ENCODE data around the gene CTF1. TPM values are rescaled to one million over a fixed set of nuclear protein-coding genes. Genes with fewer than 3 reads are reported as not detected.
"Not testable (repeated sequence)": the region's sequence is repeated elsewhere in the genome, so short reads cannot be mapped to it uniquely, and the experiment has no call there.

CTF1 gene
- total and polyA plus RNA-seq, 7 donors: 0.46 to 6.9 (median 3.6) TPM

DNA sequence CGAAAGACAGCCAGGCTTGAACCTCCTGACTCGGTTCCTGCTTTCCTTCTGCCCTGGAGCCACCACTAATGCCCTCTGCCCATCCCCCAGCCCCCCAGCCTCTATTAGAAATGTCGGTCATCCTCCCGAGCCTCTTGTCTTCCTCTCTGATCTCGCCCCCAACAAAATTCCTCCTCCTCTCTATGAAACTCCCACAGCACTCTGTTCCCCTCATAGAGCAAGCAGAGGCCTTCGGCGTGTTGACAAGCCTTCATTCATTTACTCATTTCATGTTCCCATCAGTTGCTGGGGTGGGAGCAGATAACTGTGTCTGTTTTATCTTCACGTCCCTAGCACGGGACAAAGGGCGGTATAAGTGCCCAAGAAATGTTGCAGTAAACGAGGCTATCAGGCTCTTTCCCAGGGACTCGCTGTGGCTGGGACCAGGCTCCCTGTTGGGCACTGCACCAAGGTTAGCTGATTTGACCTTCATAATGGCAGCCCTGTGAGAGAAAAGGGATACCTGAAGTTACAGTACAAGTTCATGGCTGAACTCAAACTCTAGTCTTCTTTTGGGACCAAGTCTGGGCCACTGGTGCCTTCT is 34.7 kb downstream of the CTF1 start:
- H3K27me3 ChIP-seq: no peaks in the 10 kb centered on the region
- peaks cover 0 to 10% (median 9%) of the 10 kb centered on the region in 4 donors for H3K4me1 ChIP-seq
- H3K36me3 ChIP-seq: peaks cover 0 to 55% (median 20%) of the 10 kb centered on the region in 4 donors
- intact Hi-C loops (cut with DNase I): no loop called here
- TF ChIP-seq POLR2AphosphoS5 (IDR thresholded peaks at IDR 0.05) (no peak), POLR2A (IDR thresholded peaks at IDR 0.05) (no peak), EP300 (IDR thresholded peaks at IDR 0.05) (no peak)
- TF ChIP-seq, protein P1, sequence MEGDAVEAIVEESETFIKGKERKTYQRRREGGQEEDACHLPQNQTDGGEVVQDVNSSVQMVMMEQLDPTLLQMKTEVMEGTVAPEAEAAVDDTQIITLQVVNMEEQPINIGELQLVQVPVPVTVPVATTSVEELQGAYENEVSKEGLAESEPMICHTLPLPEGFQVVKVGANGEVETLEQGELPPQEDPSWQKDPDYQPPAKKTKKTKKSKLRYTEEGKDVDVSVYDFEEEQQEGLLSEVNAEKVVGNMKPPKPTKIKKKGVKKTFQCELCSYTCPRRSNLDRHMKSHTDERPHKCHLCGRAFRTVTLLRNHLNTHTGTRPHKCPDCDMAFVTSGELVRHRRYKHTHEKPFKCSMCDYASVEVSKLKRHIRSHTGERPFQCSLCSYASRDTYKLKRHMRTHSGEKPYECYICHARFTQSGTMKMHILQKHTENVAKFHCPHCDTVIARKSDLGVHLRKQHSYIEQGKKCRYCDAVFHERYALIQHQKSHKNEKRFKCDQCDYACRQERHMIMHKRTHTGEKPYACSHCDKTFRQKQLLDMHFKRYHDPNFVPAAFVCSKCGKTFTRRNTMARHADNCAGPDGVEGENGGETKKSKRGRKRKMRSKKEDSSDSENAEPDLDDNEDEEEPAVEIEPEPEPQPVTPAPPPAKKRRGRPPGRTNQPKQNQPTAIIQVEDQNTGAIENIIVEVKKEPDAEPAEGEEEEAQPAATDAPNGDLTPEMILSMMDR (IDR thresholded peaks at IDR 0.05): no peak
- 79 to 80% methylated on average over 12 of the region's 12 CpGs for WGBS, 2 donors
- no peak overlapping the region for H3K4me3 ChIP-seq
- no peak overlapping the region for H3K27ac ChIP-seq
- no peaks in the 10 kb centered on the region for H3K9me3 ChIP-seq
- DNase-seq: no peak

DNA sequence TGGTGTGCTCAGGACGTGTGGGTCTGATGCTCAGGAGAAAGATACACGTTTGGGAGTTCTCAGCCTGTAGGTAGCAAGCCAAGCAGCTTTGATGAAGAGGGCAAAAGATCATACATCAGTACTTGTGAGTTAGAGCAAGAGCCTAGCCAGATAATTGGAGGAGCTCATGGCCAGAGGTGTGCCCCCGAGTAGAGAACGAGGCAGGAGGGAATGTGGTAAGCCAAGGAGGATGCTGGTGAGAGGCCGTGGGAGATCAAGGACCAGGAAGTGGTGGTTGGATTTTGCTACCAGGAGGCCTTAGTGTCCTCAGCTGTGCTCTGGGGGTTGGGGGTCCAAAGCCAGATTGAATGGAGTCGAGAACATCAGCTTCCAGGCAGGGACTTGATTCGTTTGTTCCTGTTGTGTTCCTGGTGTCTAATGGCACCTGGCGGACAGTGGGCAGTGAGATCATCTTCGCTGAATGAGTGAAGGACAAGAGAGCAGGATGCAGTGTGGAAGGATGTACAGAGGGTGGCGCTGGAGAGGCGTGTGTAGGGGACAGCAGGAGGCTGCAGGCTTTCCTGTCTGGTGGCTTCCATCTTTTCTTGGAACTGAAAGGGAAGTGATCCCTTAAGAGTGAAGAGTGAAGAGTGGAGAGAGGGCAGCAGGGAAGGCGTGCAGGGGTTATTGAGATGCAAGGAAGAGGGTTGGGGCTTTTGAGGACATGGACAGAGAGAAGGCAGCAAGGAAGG is 38.6 kb downstream of the CTF1 start:
- H3K27me3 ChIP-seq: no peaks in the 10 kb centered on the region
- TF ChIP-seq POLR2AphosphoS5 (IDR thresholded peaks at IDR 0.05) (no peak), POLR2A (IDR thresholded peaks at IDR 0.05) (no peak), EP300 (IDR thresholded peaks at IDR 0.05) (no peak)
- TF ChIP-seq, protein P1 (IDR thresholded peaks at IDR 0.05): peak; percentile 16 to 32 (median 22)
- H3K4me1 ChIP-seq: peaks cover 0 to 13% (median 6%) of the 10 kb centered on the region in 4 donors
- no peak for DNase-seq
- no peak overlapping the region for H3K4me3 ChIP-seq
- intact Hi-C loops (cut with DNase I): no loop called here
- H3K36me3 ChIP-seq: peaks cover 0 to 55% (median 20%) of the 10 kb centered on the region in 4 donors
- WGBS, 2 donors: 64 to 66% methylated on average over 12 of the region's 12 CpGs
- H3K9me3 ChIP-seq: no peaks in the 10 kb centered on the region
- no peak overlapping the region for H3K27ac ChIP-seq

DNA sequence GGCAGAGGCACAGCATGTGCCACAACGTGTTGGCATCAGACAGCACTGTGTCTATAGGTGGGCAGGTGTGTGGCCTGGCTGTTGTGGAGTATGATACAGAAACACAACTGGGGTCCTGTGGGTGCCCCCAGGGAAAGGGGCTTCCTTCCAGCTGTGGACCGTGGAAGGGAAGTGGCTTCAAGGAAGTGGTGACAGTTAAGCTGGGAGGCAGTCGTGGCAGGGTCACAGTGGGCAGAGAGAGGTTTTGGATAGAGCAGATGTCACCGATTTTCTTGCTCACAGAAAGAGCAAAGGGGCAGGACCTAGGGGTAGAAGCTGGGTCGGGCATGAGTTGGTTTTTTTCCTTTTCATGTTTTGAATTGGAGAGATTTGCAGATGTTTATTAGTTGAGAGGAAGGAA is 41.3 kb downstream of the CTF1 start:
- H3K27me3 ChIP-seq: no peaks in the 10 kb centered on the region
- no peak for DNase-seq
- TF ChIP-seq POLR2A (IDR thresholded peaks at IDR 0.05): no peak
- TF ChIP-seq EP300 (IDR thresholded peaks at IDR 0.05): no peak
- TF ChIP-seq, protein P1 (IDR thresholded peaks at IDR 0.05): no peak
- TF ChIP-seq POLR2AphosphoS5 (IDR thresholded peaks at IDR 0.05): no peak
- H3K36me3 ChIP-seq: peaks cover 0 to 51% (median 0%) of the 10 kb centered on the region in 4 donors
- H3K4me3 ChIP-seq: no peak overlapping the region
- WGBS, 2 donors: 40 to 68% methylated on average over 5 of the region's 5 CpGs
- H3K9me3 ChIP-seq: no peaks in the 10 kb centered on the region
- peaks cover 0 to 22% (median 10%) of the 10 kb centered on the region in 4 donors for H3K4me1 ChIP-seq
- peak overlapping the region; percentile 47 to 56 (median 52) for H3K27ac ChIP-seq
- intact Hi-C loops (cut with DNase I): no loop called here

DNA sequence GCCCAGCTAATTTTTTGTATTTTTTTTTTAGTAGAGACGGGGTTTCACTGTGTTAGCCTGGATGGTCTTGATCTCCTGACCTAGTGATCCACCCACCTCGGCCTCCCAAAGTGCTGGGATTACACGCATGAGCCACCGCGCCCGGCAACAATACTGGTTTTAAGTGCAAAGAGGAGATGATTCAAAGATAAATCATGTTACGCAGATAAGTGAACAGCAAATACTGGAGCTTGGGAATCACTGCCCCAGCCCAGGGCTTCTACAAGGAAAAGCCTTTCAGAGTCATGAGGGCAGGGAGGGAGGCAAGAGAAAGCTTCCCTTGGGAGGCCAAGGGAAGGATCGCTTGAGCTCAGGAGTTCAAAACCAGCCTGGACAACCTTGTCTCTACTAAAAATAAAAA is 43.2 kb downstream of the CTF1 start:
- peaks cover 0 to 22% (median 10%) of the 10 kb centered on the region in 4 donors for H3K4me1 ChIP-seq
- peaks cover 0 to 53% (median 2%) of the 10 kb centered on the region in 4 donors for H3K36me3 ChIP-seq
- H3K9me3 ChIP-seq; H3K27me3 ChIP-seq; H3K27ac ChIP-seq; intact Hi-C loops (cut with DNase I); H3K4me3 ChIP-seq; DNase-seq: not testable (repeated sequence)
- WGBS, 2 donors: 96% methylated on average over 8 of the region's 8 CpGs

DNA sequence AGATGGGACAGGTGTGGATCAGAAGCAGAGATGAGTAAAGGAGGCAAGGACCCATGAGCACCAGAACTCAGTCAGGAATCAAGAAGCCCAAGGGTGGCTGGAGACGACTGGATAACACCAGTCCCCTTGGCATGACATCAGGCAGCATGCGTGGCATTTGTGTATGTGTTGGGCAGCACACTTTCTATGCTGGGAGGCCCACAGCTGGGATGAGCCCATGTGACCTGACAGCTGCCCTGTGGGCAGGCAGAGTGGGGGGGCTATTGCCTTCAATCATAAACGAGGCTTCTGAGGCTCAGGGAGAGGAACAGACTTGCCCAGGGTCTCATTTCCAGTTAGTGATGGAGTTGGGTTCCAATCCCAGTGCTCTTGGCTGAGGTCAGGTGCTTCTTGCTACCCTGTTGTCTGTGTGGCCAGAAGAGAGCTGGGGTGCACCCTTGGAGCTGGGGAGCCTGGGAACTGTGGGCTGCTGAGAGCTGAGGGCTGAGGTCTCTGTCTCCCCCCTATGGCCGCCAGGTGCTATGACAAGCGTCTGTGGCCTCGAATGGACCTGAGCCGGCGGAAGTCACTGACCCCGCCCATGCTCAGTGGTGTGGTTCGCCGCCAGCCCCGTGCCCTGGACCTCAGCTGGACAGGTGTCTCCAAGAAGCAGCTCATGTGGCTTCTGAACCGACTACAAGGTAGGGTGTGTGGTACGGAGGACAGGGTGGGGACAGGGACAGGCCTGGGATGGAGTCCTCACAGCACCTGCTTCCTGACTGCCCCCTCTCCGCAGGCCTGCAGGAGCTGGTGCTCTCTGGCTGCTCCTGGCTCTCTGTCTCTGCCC is 45.4 kb downstream of the CTF1 start:
- Histone ChIP-seq H3K27ac (peak overlapping the region in 2 of 4 donors; percentile 12 to 46), H3K4me1 (peaks cover 0 to 22% (median 10%) of the 10 kb centered on the region in 4 donors), H3K27me3 (no peaks in the 10 kb centered on the region), H3K9me3 (no peaks in the 10 kb centered on the region), H3K36me3 (peaks cover 0 to 53% (median 8%) of the 10 kb centered on the region in 4 donors), H3K4me3 (no peak overlapping the region)
- 19 to 22% methylated on average over 15 of the region's 15 CpGs for WGBS, 2 donors
- peak; percentile 88 for DNase-seq
- TF ChIP-seq, protein P1 (IDR thresholded peaks at IDR 0.05): peak; percentile 49 to 91 (median 72)
- no peak for TF ChIP-seq EP300 (IDR thresholded peaks at IDR 0.05)
- TF ChIP-seq POLR2A (IDR thresholded peaks at IDR 0.05): no peak
- intact Hi-C loops (cut with DNase I): no loop called here

Measured in sigmoid colon (tissue), 7 donors.